K562 (cell line): ENCODE results near the gene WASHC3. TPM values are rescaled to one million over a fixed set of nuclear protein-coding genes. Genes with fewer than 3 reads are reported as not detected.

Experiments
- ATAC-seq: fragments of 200-7000 bp; cut with Tn5 transposase; 3 replicates; pipeline ENCODE4 v1.9.1; 2020; ENCODE audit warnings: moderate library complexity
- BruUV-seq: library from RNA; stranded (reverse); fragments of 400-500 nt; replicated peaks from 2 replicates; lab custom pipeline; 2021; lab: Mats Ljungman, UMichigan
- CTCF ChIA-PET: fragments of 300-600 bp; formaldehyde crosslinking; extraction: SDS; loops from one replicate; lab custom pipeline; 2021; ENCODE audit warnings: low intra/inter-chr PET ratio; lab: Yijun Ruan, JAX
- POLR2A ChIA-PET: fragments of 300-600, 350-650 bp; sonication (Branson Sonifier 250); formaldehyde crosslinking; extraction: SDS; loops from one replicate; lab custom pipeline; 2021; ENCODE audit warnings: antibody characterized with exemption, inconsistent platforms; lab: Yijun Ruan, JAX
- DNase-seq, 4 experiments: peaks; one replicate each; pipeline versions ENCODE4 v3.0.0 to v3.0.0-alpha.2; 2011 to 2018; ENCODE audit warnings: low spot score in 3 of 4, mixed read lengths in 3 of 4; ENCODE audit errors: extremely low read depth in 1 of 4
- FAIRE-seq: peaks from 2 replicates; lab custom pipeline; 2011; peaks lifted over from hg19 to GRCh38; lab: Jason Lieb, UNC
- H2AFZ ChIP-seq: 2 replicates; pipeline ENCODE4 v1.6.0; 2011; ENCODE audit warnings: low read depth, low read length, control low read depth, inconsistent platforms
- H3K27ac ChIP-seq: fragments of 200-600 bp; 3 replicates; pipeline ENCODE4 v1.8.0; 2011; ENCODE audit warnings: low read depth, mild to moderate bottlenecking, control low read depth, inconsistent platforms, low read length, moderate library complexity, mixed read lengths; ENCODE audit errors: extremely low read depth
- H3K27me3 ChIP-seq, 2 experiments: fragments of 300-600 bp in 1 of 2; 2 replicates in 1 of 2; 3 replicates in 1 of 2; pipeline versions ENCODE4 v1.6.0 to v1.8.0; 2011; ENCODE audit warnings: inconsistent platforms in 2 of 2, low read length in 2 of 2, mild to moderate bottlenecking in 1 of 2, mixed read lengths in 1 of 2, moderate library complexity in 1 of 2; ENCODE audit not compliant: control insufficient read depth in 2 of 2, insufficient read depth in 2 of 2
- H3K36me3 ChIP-seq: fragments of 300-600 bp; 3 replicates; pipeline ENCODE4 v1.8.0; 2011; ENCODE audit warnings: mild to moderate bottlenecking, low read length, inconsistent platforms; ENCODE audit not compliant: control insufficient read depth, insufficient read depth
- H3K4me1 ChIP-seq, 2 experiments: fragments of 200-600 bp in 1 of 2; replicated peaks in 1 of 2; 2 replicates in 1 of 2; 3 replicates in 1 of 2; pipeline versions ENCODE4 v1.5.1 to v1.8.0; 2011; ENCODE audit warnings: inconsistent platforms in 2 of 2, low read length in 2 of 2, mild to moderate bottlenecking in 1 of 2, mixed read lengths in 1 of 2, moderate library complexity in 1 of 2; ENCODE audit not compliant: control insufficient read depth in 2 of 2, insufficient read depth in 2 of 2
- H3K4me2 ChIP-seq: 2 replicates; pipeline ENCODE4 v1.6.1; 2011; ENCODE audit warnings: low read length, control low read depth, inconsistent platforms, mixed read lengths; ENCODE audit not compliant: insufficient read depth
- H3K4me3 ChIP-seq: fragments of 200-600 bp; sonication (generic), shearing (Covaris generic); 2 replicates; pipeline ENCODE4 v1.5.1; 2016; ENCODE audit warnings: control low read depth, inconsistent platforms
- H3K79me2 ChIP-seq: fragments of 200-600 bp; 3 replicates; pipeline ENCODE4 v1.8.0; 2011; ENCODE audit warnings: low read length, inconsistent platforms; ENCODE audit not compliant: control insufficient read depth, insufficient read depth
- H3K9ac ChIP-seq, 2 experiments: 2 replicates each; pipeline versions ENCODE4 v1.6.0 to v1.6.1; 2011; ENCODE audit warnings: low read depth in 2 of 2, low read length in 2 of 2, control low read depth in 1 of 2, inconsistent platforms in 1 of 2, mild to moderate bottlenecking in 1 of 2, mixed read lengths in 1 of 2; ENCODE audit not compliant: insufficient read depth in 1 of 2
- H3K9me1 ChIP-seq: one replicate; pipeline ENCODE4 v1.6.0; 2011; ENCODE audit warnings: inconsistent platforms, mild to moderate bottlenecking, low read length, moderate library complexity; ENCODE audit not compliant: control insufficient read depth, insufficient read depth
- H3K9me3 ChIP-seq: replicated peaks from 2 replicates; pipeline ENCODE4 v1.5.1; 2011; ENCODE audit warnings: low read depth, low read length, inconsistent platforms; ENCODE audit not compliant: control insufficient read depth, insufficient read depth
- H4K20me1 ChIP-seq: replicated peaks from 2 replicates; pipeline ENCODE4 v1.6.1; 2011; ENCODE audit warnings: low read length, inconsistent platforms, mixed read lengths; ENCODE audit not compliant: control insufficient read depth, insufficient read depth
- KDM5B ChIP-seq: fragments of 200-600 bp; sonication (generic); IDR thresholded peaks from 2 replicates; pipeline ENCODE4 v1.6.1; 2012; ENCODE audit warnings: low read depth, mild to moderate bottlenecking, moderate library complexity, low read length, control low read depth, inconsistent platforms; ENCODE audit not compliant: insufficient replicate concordance
- MBD1 ChIP-seq: fragments of 250-450 bp; sonication (Bioruptor Pico); IDR thresholded peaks from 2 replicates; pipeline ENCODE4 v1.8.0; 2022; ENCODE audit warnings: inconsistent platforms
- RBM25 ChIP-seq: fragments of 200-400 bp; formaldehyde crosslinking; IDR thresholded peaks from 2 replicates; pipeline ENCODE4 v1.6.1; 2018; ENCODE audit warnings: low read length, low read depth, moderate library complexity; ENCODE audit not compliant: severe bottlenecking
- THRAP3 ChIP-seq: fragments of 450-650 bp; IDR thresholded peaks from 2 replicates; pipeline ENCODE4 v1.6.1; 2016; ENCODE audit warnings: mild to moderate bottlenecking, inconsistent platforms, borderline replicate concordance
- USF2 ChIP-seq: sonication (generic); formaldehyde crosslinking; IDR thresholded peaks from 2 replicates; pipeline ENCODE4 v1.5.0; 2020; ENCODE audit warnings: missing genetic modification reagents
- ZBTB33 ChIP-seq: sonication (generic); formaldehyde crosslinking; IDR thresholded peaks from 2 replicates; pipeline ENCODE4 v1.8.1; 2023; ENCODE audit warnings: mild to moderate bottlenecking, missing genetic modification reagents
- ZNF253 ChIP-seq: fragments of 250-450 bp; sonication (Bioruptor Pico); conservative IDR thresholded peaks from 2 replicates; pipeline ENCODE4 v1.6.1; 2021; ENCODE audit warnings: mild to moderate bottlenecking
- ZNF436 ChIP-seq: fragments of 250-450, 450-650 bp; sonication (Bioruptor Pico); formaldehyde crosslinking; IDR thresholded peaks from 2 replicates; pipeline ENCODE4 v1.7.0; 2020; ENCODE audit warnings: mild to moderate bottlenecking
- ZNF583 ChIP-seq: fragments of 250-450 bp; sonication (Bioruptor Pico); IDR thresholded peaks from 2 replicates; pipeline ENCODE4 v1.4.0; 2020
- WGBS: fragments of 100-300 bp; shearing (Covaris generic); methylation state at CpG from one replicate; pipeline ENCODE4 v1.1.6; 2016; ENCODE audit warnings: low coverage, mixed read lengths; ENCODE audit not compliant: insufficient coverage; ENCODE audit errors: missing lambda C conversion rate; 5-methylcytosine and 5-hydroxymethylcytosine counted together
- in situ Hi-C: fragments of 300-500 bp; cut with MboI; formaldehyde crosslinking; loops from 4 replicates; pipeline ENCODE4 v1.15.0; 2018; ENCODE audit warnings: inconsistent platforms, mixed read lengths
- intact Hi-C: fragments of 100-400 bp; cut with micrococcal nuclease; formaldehyde crosslinking; loops from 2 replicates; pipeline ENCODE4 v1.14.2; 2022
- polyA plus RNA-seq, 8 experiments: library from polyadenylated mRNA; depleted of rRNA in 4 of 8; stranded (reverse) in 5 of 8; unstranded in 3 of 8; fragments of >200 nt; fragmentation: Nextera tagmentation in 2 of 8; fragmentation: Illumina TruSeq in 1 of 8; extraction: Ambion mirVana in 2 of 8; extraction: Trizol in 1 of 8; gene quantifications; 2 replicates each; pipeline versions ENCODE4 v1.2.1 to v1.2.3, GENCODE V29; 2011 to 2014; ENCODE audit warnings: inconsistent platforms in 1 of 8, missing spikeins in 1 of 8
- total RNA-seq, 7 experiments: library from RNA; depleted of rRNA in 6 of 7; stranded (reverse); fragments of >200 nt in 6 of 7; fragmentation: Illumina TruSeq in 2 of 7; extraction: Trizol in 2 of 7; gene quantifications; 2 replicates each; pipeline versions ENCODE4 v1.2.1 to v1.2.3, GENCODE V29; 2011 to 2021; ENCODE audit warnings: low replicate concordance in 1 of 7

Gene WASHC3
- total and polyA plus RNA-seq, 9 of the 15 experiments (the other 6 are each of a cell fraction or from before 2014, with no cell fraction given), result 14.3 to 74.9 (median 35.1) TPM

- Histone ChIP-seq H3K79me2 (no peaks in the 10 kb centered on the region), H3K4me3 (no peak overlapping the region), H2AFZ (no peak overlapping the region), H3K36me3 (no peaks in the 10 kb centered on the region), H3K27me3 (no peaks in the 10 kb centered on the region; a peak in 1 of 5 replicates), H4K20me1 (no peaks in the 10 kb centered on the region), H3K4me1 (no peaks in the 10 kb centered on the region), H3K9me3 (no peaks in the 10 kb centered on the region), H3K9ac (no peak overlapping the region), H3K27ac (no peak overlapping the region), H3K4me2 (no peak overlapping the region), H3K9me1 (no peaks in the 10 kb centered on the region)
- CTCF ChIA-PET, result no interaction called here
- POLR2A ChIA-PET, result no interaction called here
- in situ Hi-C loops (no loop called here), intact Hi-C loops (no loop called here)
- ATAC-seq (no peak), DNase-seq (no peak), FAIRE-seq (no peak)
- TF ChIP-seq ZBTB33 (CRISPR knock-in tag) (no peak), ZNF583 (CRISPR knock-in tag) (no peak), RBM25 (no peak), USF2 (CRISPR knock-in tag) (no peak), KDM5B (no peak), MBD1 (CRISPR knock-in tag) (no peak), THRAP3 (no peak), ZNF253 (no peak), ZNF436 (no peak)
- BruUV-seq, result no TSS peak
- 1% methylated on average over 4 of the region's 4 CpGs for WGBS
Observed at GRCh38 chr12:101995684-101996083, 66.1 kb downstream of the WASHC3 start.
